GM12801 (cell line): Measurements from ENCODE around the gene ZBTB49.

ENCODE experiments used
- TF ChIP-seq, protein P1 (sequence below): IDR thresholded peaks from one replicate; pipeline ENCODE4 v1.5.1; 2011; ENCODE audit warnings: control low read depth; ENCODE audit not compliant: insufficient read length; ENCODE audit errors: extremely low read depth

ZBTB49 gene

DNA sequence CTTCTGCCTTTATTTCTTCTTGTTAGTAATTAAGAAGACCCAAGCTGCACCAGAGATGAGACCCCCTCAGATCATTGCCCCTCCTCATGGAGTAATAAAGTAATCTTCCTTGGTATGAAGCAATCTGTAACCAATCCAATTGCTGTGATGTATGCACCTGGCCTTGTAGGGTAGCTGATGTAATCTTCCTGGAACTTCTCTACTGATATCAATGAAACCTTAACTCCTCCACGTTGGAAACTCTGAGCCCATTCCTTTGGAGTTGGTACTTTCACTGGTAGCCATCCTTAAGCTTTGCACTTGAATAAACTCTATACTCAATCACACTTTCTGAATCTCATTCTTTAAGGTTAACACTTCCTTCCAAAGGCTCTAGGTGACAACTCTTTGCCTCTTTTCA, 65.3 kb downstream of the ZBTB49 start:
- TF ChIP-seq, protein P1, sequence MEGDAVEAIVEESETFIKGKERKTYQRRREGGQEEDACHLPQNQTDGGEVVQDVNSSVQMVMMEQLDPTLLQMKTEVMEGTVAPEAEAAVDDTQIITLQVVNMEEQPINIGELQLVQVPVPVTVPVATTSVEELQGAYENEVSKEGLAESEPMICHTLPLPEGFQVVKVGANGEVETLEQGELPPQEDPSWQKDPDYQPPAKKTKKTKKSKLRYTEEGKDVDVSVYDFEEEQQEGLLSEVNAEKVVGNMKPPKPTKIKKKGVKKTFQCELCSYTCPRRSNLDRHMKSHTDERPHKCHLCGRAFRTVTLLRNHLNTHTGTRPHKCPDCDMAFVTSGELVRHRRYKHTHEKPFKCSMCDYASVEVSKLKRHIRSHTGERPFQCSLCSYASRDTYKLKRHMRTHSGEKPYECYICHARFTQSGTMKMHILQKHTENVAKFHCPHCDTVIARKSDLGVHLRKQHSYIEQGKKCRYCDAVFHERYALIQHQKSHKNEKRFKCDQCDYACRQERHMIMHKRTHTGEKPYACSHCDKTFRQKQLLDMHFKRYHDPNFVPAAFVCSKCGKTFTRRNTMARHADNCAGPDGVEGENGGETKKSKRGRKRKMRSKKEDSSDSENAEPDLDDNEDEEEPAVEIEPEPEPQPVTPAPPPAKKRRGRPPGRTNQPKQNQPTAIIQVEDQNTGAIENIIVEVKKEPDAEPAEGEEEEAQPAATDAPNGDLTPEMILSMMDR: no peak

DNA sequence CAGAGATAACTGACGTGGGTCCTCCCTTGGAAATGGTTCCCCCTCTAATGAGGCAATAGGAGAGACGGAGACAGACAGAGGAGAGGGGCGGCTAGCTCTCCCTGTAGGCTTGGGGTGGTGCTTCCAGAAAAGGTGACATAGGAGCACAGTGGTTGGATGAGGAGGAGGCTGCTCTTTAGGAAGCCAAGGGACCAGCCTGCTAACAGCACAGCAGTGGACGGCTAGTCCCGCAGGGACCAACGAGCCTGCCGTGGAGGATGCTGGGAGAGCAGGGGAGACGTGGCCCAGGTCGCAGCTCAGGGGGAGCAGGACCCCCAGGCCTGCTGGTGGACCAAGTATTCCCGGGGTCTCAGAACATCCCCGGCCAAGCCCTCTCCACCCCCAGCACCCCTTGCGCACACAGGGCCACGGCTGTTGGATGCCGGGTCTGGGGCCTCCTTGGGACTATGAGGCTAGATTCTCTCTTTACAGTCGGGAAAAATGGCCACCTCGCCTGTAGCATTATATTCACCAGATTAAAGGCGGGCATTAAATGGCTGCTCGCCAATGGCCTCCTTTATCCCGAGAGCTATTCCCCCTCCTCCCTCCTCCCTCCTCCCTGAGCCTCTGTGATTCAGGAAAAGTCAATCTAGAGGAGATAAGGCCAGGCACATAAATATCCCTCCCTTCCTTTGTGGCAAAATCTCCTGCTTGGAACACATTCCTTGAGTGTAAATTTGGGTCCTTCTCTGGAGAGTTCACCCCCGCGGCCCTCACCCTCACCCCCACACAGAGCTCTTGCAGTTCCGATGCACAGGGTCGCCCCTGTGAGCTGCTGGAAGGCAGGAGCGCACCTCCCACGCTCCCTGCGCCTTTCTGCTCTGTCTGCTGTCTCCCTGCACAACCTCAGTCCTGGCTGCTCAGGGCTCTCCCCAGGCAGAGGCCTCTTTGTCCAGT, 66.3 kb downstream of the ZBTB49 start:
- TF ChIP-seq, protein P1: no peak

DNA sequence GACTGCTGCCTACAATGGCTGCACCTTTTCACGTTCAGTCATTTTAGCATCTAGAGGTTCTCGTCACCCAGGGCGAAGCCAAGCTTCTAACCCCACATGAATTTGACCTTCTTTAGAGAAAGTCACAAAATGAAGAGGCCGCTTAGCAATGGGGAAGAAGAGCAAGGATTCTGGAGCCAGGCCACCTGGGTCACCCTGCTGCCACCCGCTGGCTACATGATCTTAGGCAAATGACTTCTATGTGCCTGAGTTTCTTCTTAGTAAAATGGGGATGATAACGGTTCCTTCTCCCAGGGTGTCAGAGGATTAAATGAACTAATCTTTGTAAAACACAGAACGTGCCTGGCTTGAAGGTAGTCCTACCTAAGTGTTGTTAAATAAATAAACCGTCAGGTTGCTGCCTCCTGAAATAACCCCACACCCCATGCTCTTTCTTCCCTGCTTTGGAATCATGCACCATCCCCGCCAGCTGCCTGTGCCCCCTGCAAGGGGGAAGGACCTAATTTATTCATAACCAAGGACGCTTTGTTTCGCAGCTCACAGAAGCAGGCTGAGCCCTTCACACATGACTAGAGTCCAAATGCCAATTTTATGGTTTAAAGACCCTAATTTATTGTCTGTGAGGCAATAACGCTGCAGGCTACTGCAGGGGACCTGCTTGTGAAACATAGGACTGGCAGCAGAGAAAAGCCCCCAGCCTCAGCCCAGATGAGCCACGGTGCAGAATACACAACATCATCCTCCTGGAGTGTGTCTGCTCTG, 68.2 kb downstream of the ZBTB49 start:
- TF ChIP-seq, protein P1: no peak

DNA sequence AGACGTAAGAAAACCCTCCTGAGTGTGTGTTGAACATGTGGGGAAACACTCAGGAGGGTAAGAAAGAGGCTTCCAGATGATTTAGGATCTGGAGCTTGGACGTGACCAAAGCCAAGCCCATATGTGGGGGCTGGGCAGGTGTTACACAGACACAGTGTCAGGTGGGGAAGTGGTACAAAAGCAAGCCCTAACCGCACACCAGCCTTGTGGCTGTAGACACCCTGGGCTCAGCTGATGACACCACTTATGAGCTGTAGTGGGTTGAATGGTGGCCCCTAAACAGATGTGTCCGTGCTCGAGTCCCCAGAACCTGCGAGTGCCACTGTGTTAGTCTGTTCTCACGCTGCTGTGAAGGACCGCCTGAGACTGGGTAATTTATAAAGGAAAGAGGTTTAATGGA, 71.8 kb downstream of the ZBTB49 start:
- TF ChIP-seq, protein P1: no peak

DNA sequence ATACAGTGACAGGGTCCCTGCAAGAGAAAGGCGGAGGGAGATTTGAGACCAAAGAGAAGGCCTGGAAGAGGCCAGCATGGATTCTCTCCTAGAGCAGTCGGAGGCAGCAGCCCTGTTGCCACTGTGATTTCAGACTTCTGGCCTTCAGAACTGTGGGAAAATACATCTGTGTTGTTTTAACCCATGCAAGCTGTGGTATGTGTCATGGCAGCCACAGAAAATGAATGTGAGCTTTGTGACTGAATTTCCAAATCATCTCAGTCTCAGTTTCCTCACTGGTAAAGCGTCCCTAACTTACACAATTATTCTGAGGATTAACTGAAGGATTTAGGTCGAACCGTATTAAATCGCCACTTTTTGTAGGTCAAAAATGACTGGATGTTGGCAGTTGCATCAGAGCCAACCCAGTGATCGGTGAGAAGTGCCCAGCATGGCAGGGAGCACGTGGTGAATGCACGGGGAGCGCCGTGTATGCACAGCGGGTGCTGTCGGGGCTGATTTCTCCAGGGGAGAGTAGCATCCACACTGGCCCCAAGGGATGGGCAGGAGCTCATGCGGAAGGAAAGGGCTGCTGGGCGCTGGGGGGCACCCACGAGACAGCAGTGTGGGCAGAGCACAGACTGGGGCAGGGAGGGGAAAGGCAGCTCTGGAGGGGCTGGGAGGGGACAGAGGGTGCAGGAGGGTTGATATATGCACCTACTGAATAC, 73.1 kb downstream of the ZBTB49 start:
- TF ChIP-seq, protein P1: no peak

DNA sequence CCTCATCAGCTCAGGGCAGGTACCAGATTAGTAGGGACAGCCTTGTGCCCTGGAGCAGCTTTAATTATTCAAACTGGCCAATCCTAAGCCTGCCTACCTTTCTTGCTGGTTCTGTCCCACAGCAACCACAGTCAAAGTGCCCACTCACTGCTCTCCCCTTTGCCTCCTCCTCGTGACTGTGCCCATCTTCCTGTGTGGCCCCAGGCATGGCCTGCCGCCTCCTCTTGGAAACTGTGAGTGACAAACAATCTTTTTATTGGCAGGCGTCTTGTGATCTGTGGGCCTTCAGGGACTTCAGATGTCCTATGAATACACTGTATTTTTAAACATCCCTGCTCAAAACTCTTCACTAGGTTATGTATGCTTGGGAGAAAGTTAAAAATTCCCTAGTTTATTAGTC, 74.0 kb downstream of the ZBTB49 start:
- TF ChIP-seq, protein P1: no peak

DNA sequence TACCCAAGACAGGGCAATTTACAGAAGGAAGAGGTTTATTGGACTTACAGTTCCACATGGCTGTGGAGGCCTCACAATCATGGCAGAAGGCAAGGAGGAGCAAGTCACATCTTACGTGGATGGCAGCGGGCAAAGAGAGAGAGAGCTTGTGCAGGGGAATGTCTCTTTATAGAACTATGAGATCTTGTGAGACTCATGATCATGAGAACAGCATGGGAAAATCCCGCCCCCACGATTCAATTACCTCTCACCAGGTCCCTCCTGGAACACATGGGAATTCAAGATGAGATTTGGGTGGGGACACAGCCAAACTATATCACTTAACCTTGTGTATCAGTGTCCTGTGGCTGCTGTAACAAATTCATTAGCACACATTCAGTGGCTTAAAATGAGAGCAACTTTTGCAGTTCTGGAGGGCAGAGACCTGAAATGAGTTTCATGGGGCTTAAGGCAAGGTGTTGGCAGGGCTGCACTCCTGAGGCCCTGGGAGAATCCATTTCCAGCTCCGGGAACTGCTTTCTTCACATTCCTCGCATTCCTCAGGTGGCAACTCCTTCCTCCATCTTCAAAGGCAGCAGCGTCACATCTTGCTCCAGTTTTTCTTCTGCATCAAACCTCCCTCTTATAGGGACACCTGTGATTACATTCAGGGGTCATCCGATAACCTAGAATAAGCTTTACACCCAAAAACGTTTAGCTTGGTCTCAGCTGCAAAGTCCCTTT, 74.6 kb downstream of the ZBTB49 start:
- TF ChIP-seq, protein P1: no peak
